MM.1S (cell line): ENCODE results near the gene SLC5A5.

Experiments
- EZH2 ChIP-seq: fragments of 300-600 bp; sonication (generic); optimal IDR thresholded peaks from 2 replicates; pipeline ENCODE3; 2017; ENCODE audit warnings: low read depth, mild to moderate bottlenecking, antibody characterized with exemption, low read length, mixed read lengths
- EZH2phosphoT487 ChIP-seq: fragments of 300-600 bp; sonication (generic); IDR thresholded peaks from 2 replicates; pipeline ENCODE4 v1.6.1; 2018; ENCODE audit warnings: antibody characterized with exemption, low read length
- TF ChIP-seq, protein P1 (sequence below): fragments of 300-600 bp; sonication (generic); IDR thresholded peaks from 2 replicates; pipeline ENCODE4 v1.5.1; 2016; ENCODE audit warnings: antibody characterized with exemption, low read length, mixed read lengths

GRCh38 chr19:17860331-17860992, 11.3 kb upstream of the SLC5A5 start:
- TF ChIP-seq, protein P1, sequence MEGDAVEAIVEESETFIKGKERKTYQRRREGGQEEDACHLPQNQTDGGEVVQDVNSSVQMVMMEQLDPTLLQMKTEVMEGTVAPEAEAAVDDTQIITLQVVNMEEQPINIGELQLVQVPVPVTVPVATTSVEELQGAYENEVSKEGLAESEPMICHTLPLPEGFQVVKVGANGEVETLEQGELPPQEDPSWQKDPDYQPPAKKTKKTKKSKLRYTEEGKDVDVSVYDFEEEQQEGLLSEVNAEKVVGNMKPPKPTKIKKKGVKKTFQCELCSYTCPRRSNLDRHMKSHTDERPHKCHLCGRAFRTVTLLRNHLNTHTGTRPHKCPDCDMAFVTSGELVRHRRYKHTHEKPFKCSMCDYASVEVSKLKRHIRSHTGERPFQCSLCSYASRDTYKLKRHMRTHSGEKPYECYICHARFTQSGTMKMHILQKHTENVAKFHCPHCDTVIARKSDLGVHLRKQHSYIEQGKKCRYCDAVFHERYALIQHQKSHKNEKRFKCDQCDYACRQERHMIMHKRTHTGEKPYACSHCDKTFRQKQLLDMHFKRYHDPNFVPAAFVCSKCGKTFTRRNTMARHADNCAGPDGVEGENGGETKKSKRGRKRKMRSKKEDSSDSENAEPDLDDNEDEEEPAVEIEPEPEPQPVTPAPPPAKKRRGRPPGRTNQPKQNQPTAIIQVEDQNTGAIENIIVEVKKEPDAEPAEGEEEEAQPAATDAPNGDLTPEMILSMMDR, result no peak
- no peak for TF ChIP-seq EZH2phosphoT487
- TF ChIP-seq EZH2, result no peak
